Adipocyte (in vitro differentiated cells): ENCODE results near the gene PACS2.

Source experiments
- DNase-seq: peaks from one replicate; pipeline ENCODE4 v3.0.0-alpha.2; 2015; ENCODE audit warnings: low read depth
- H3K27me3 ChIP-seq: replicated peaks from 2 replicates; pipeline ENCODE4 v1.7.0; 2013; ENCODE audit warnings: mild to moderate bottlenecking, low read length, moderate library complexity; ENCODE audit not compliant: control insufficient read depth, insufficient read depth
- H3K36me3 ChIP-seq: 2 replicates; pipeline ENCODE4 v1.7.0; 2013; ENCODE audit warnings: low read length, mild to moderate bottlenecking, moderate library complexity; ENCODE audit not compliant: control insufficient read depth, insufficient read depth, severe bottlenecking
- H3K4me1 ChIP-seq: 2 replicates; pipeline ENCODE4 v1.7.0; 2013; ENCODE audit warnings: mild to moderate bottlenecking, low read length, moderate library complexity; ENCODE audit not compliant: control insufficient read depth, insufficient read depth
- H3K4me3 ChIP-seq: 2 replicates; pipeline ENCODE4 v1.7.0; 2013; ENCODE audit warnings: mild to moderate bottlenecking, low read length, moderate library complexity
- H3K9ac ChIP-seq: 2 replicates; pipeline ENCODE4 v1.7.0; 2013; ENCODE audit warnings: mild to moderate bottlenecking, low read length, moderate library complexity
- H3K9me3 ChIP-seq: 2 replicates; pipeline ENCODE4 v1.7.0; 2013; ENCODE audit warnings: mild to moderate bottlenecking, low read length, moderate library complexity; ENCODE audit not compliant: control insufficient read depth

The PACS2 gene

GRCh38 chr14:105348945-105349699 is 34.6 kb downstream of the PACS2 start:
- DNase-seq, result no peak
- no peaks in the 10 kb centered on the region for H3K36me3 ChIP-seq
- no peak overlapping the region for H3K4me3 ChIP-seq
- H3K27me3 ChIP-seq, result no peaks in the 10 kb centered on the region
- H3K4me1 ChIP-seq, result peaks cover 4% of the 10 kb centered on the region
- no peak overlapping the region for H3K9ac ChIP-seq
- no peaks in the 10 kb centered on the region for H3K9me3 ChIP-seq

- Histone ChIP-seq H3K9ac (no peak overlapping the region), H3K36me3 (peaks cover 8% of the 10 kb centered on the region), H3K9me3 (no peaks in the 10 kb centered on the region), H3K4me1 (peaks cover 4% of the 10 kb centered on the region), H3K4me3 (no peak overlapping the region), H3K27me3 (no peaks in the 10 kb centered on the region)
- no peak for DNase-seq
These were observed 35.4 kb downstream of the PACS2 start for GRCh38 chr14:105349992-105350391.

GRCh38 chr14:105350450-105351244 is 36.1 kb downstream of the PACS2 start:
- Histone ChIP-seq H3K9ac (no peak overlapping the region), H3K27me3 (no peaks in the 10 kb centered on the region), H3K4me3 (no peak overlapping the region), H3K36me3 (peaks cover 14% of the 10 kb centered on the region), H3K9me3 (no peaks in the 10 kb centered on the region), H3K4me1 (peaks cover 4% of the 10 kb centered on the region)
- DNase-seq, result no peak

GRCh38 chr14:105351410-105351809 is 36.9 kb downstream of the PACS2 start:
- Histone ChIP-seq H3K9ac (no peak overlapping the region), H3K27me3 (no peaks in the 10 kb centered on the region), H3K4me1 (peaks cover 4% of the 10 kb centered on the region), H3K36me3 (peaks cover 14% of the 10 kb centered on the region), H3K9me3 (no peaks in the 10 kb centered on the region), H3K4me3 (no peak overlapping the region)
- no peak for DNase-seq

- Histone ChIP-seq H3K4me3 (no peak overlapping the region), H3K9ac (no peak overlapping the region), H3K36me3 (peaks cover 14% of the 10 kb centered on the region), H3K27me3 (no peaks in the 10 kb centered on the region), H3K4me1 (peaks cover 4% of the 10 kb centered on the region), H3K9me3 (no peaks in the 10 kb centered on the region)
- peak; percentile 93 for DNase-seq
These were observed 37.6 kb downstream of the PACS2 start for GRCh38 chr14:105351920-105352851.

GRCh38 chr14:105353136-105353535 is 38.6 kb downstream of the PACS2 start:
- no peaks in the 10 kb centered on the region for H3K27me3 ChIP-seq
- no peak overlapping the region for H3K4me3 ChIP-seq
- DNase-seq, result no peak
- H3K36me3 ChIP-seq, result peaks cover 14% of the 10 kb centered on the region
- no peaks in the 10 kb centered on the region for H3K9me3 ChIP-seq
- peaks cover 4% of the 10 kb centered on the region for H3K4me1 ChIP-seq
- no peak overlapping the region for H3K9ac ChIP-seq

- DNase-seq, result no peak
- no peak overlapping the region for H3K4me3 ChIP-seq
- H3K4me1 ChIP-seq, result peaks cover 4% of the 10 kb centered on the region
- H3K9ac ChIP-seq, result no peak overlapping the region
- no peaks in the 10 kb centered on the region for H3K27me3 ChIP-seq
- H3K36me3 ChIP-seq, result peaks cover 14% of the 10 kb centered on the region
- H3K9me3 ChIP-seq, result no peaks in the 10 kb centered on the region
These were observed 40.0 kb downstream of the PACS2 start for GRCh38 chr14:105354541-105354940.

- DNase-seq, result no peak
- Histone ChIP-seq H3K9me3 (no peaks in the 10 kb centered on the region), H3K36me3 (peaks cover 14% of the 10 kb centered on the region), H3K9ac (no peak overlapping the region), H3K4me3 (no peak overlapping the region), H3K27me3 (no peaks in the 10 kb centered on the region), H3K4me1 (peaks cover 4% of the 10 kb centered on the region)
These were observed 40.6 kb downstream of the PACS2 start for GRCh38 chr14:105355049-105355575.

- Histone ChIP-seq H3K27me3 (no peaks in the 10 kb centered on the region), H3K9me3 (no peaks in the 10 kb centered on the region)
These were observed 41.5 kb downstream of the PACS2 start for GRCh38 chr14:105355850-105356604.

GRCh38 chr14:105356927-105357326 is 42.4 kb downstream of the PACS2 start:
- Histone ChIP-seq H3K27me3 (no peaks in the 10 kb centered on the region), H3K4me1 (peaks cover 2% of the 10 kb centered on the region), H3K9ac (no peak overlapping the region), H3K9me3 (no peaks in the 10 kb centered on the region), H3K4me3 (no peak overlapping the region), H3K36me3 (peaks cover 19% of the 10 kb centered on the region)
- DNase-seq, result no peak

More at GRCh38 chr14:105355850-105356604, 41.5 kb downstream of the PACS2 start:
- H3K4me1 ChIP-seq, result peaks cover 4% of the 10 kb centered on the region
- H3K36me3 ChIP-seq, result peaks cover 18% of the 10 kb centered on the region
- no peak for DNase-seq
- H3K9ac ChIP-seq, result no peak overlapping the region
- no peak overlapping the region for H3K4me3 ChIP-seq
